ENCODE measurements around the gene LRRC1.

LRRC1 gene

DNA sequence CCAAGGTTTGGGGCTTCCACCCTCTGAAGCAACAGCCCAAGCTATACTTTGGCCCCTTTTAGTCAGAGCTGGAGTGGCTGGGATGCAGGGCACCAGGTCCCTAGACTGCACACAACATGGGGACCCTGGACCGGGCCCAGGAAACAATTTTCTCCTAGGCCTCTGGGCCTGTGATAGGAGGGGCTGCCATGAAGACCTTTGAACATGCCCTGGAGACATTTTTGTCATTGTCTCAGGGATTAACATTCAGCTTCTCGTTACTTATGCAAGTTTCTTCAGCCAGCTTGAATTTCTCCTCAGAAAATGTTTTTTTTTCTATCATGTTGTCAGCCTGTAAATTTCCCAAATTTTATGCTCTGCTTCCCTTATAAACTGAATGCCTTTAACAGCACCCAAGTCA is 82.3 kb downstream of the LRRC1 start:
- Mint-ChIP-seq H3K9me3 (peaks cover 2% of the 10 kb centered on the region), H3K27ac (no peak overlapping the region), H3K27me3 (no peaks in the 10 kb centered on the region), H3K36me3 (peaks cover 20% of the 10 kb centered on the region), H3K4me1 (no peaks in the 10 kb centered on the region), H3K4me3 (no peak overlapping the region)
- ATAC-seq (ENCODE audit: low read depth) (no peak), DNase-seq (ENCODE audit: low spot score in 2 of 2) (no peak)

DNA sequence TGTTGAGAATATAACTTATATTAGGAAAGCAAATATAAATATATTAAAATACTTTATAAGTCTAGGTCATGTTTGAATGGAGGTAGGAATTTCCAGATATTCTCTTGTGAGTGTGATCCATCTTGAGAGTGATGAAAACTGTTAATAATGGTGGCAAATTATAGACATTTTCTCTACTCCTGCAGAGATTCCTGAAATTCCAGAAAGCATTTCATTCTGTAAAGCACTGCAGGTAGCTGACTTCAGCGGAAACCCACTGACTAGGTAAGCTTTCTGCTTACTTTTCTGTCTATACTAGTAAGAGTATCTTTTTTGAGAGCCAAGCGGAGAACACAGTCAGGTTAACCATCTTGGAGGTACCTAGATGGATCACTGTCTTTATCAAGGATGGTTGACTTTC is 84.0 kb downstream of the LRRC1 start:
- no peak overlapping the region for H3K27ac Mint-ChIP-seq
- no peaks in the 10 kb centered on the region for H3K4me1 Mint-ChIP-seq
- no peak for DNase-seq (ENCODE audit: low spot score in 2 of 2)
- H3K9me3 Mint-ChIP-seq, result peaks cover 2% of the 10 kb centered on the region
- H3K4me3 Mint-ChIP-seq, result no peak overlapping the region
- H3K27me3 Mint-ChIP-seq, result no peaks in the 10 kb centered on the region
- ATAC-seq (ENCODE audit: low read depth), result no peak
- peaks cover 25% of the 10 kb centered on the region for H3K36me3 Mint-ChIP-seq

DNA sequence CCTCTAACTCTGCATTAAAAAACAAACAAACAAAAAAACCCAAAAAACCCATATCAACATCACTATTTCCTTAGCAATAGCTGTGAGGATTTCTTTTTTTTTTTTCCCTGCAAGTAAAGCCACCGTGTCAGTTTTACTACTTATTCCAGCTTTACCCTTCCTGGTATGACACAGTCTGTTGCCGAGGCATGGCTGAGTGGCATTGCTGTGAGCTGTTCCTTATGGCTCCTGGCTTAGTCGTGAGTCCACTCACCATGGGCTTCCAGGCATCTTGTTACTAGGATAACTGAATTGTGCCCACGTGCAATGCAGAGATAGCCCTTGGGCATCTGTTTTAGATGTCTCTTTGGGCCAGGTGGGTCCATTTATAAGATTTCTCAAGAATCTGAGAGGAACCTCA is 84.8 kb downstream of the LRRC1 start:
- Mint-ChIP-seq H3K4me3 (no peak overlapping the region), H3K9me3 (peaks cover 2% of the 10 kb centered on the region), H3K27me3 (no peaks in the 10 kb centered on the region), H3K36me3 (peaks cover 28% of the 10 kb centered on the region), H3K27ac (no peak overlapping the region), H3K4me1 (no peaks in the 10 kb centered on the region)
- DNase-seq (ENCODE audit: low spot score in 2 of 2) (no peak), ATAC-seq (ENCODE audit: low read depth) (no peak)

DNA sequence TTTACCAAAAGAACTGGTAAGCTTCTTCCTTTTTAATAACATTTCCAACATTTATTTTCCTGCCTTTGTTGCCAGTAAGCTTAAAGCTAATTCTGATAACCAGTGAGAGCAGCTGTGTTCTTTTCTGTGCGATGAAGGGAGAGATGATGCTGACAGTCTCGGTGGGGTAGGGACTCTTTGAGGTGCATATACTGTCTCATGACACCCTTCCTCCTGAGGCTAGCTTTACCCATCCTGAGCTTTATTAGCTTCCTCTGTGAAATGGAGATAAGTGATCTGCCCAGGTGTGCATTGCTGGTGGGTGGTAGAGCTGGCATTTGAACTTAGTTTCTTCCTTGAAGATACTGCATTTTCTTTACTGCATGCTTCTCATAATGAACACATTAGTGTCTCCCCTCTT is 92.5 kb downstream of the LRRC1 start:
- H3K4me1 Mint-ChIP-seq, result no peaks in the 10 kb centered on the region
- no peak for DNase-seq (ENCODE audit: low spot score in 2 of 2)
- ATAC-seq (ENCODE audit: low read depth), result no peak

DNA sequence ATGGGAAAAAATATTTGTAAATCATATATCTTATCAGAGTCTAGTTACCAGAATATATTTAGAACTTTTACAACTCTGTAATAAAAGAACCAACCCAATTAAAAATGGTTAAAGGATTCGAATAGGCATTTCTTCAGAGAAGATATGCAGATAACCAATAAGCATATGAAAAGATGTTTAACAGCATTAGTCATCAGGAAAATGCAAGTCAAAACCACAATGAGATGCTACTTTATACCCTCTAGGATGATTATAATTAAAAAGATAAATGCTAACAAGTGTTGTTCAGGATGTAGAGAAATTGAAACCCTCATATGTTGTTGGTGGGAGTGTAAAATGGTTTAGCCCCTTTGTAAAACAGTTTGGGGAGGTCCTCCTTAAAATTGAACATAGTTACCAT is 94.1 kb downstream of the LRRC1 start:
- Mint-ChIP-seq H3K4me1 (peaks cover 3% of the 10 kb centered on the region), H3K27ac (no peak overlapping the region), H3K36me3 (peaks cover 6% of the 10 kb centered on the region), H3K4me3 (no peak overlapping the region), H3K27me3 (no peaks in the 10 kb centered on the region), H3K9me3 (no peaks in the 10 kb centered on the region)
- DNase-seq (ENCODE audit: low spot score in 2 of 2), result no peak
- no peak for ATAC-seq (ENCODE audit: low read depth)

More for the DNA sequence above, 92.5 kb downstream of the LRRC1 start:
- no peak overlapping the region for H3K4me3 Mint-ChIP-seq
- H3K9me3 Mint-ChIP-seq, result no peaks in the 10 kb centered on the region
- peaks cover 15% of the 10 kb centered on the region for H3K36me3 Mint-ChIP-seq
- H3K27me3 Mint-ChIP-seq, result no peaks in the 10 kb centered on the region
- no peak overlapping the region for H3K27ac Mint-ChIP-seq

DNA sequence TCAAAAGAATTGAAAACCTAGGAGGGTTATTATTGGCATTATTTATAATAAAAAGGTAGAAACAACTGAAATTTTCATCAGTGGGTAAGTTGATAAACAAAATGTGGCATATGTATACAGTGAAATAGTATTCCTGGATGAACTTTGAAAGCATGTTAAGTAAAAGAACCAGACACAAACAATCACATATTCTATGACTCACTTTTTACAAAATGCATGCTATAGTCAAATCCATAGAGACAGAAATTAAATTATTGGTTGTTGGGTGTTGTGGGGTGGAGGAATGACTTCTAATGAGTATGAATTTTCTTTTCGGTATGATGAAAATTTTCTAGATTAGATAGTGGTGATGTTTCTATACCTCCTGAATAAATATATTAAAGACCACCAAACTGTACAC is 94.6 kb downstream of the LRRC1 start:
- H3K27me3 Mint-ChIP-seq, result no peaks in the 10 kb centered on the region
- H3K27ac Mint-ChIP-seq, result no peak overlapping the region
- H3K36me3 Mint-ChIP-seq, result peaks cover 7% of the 10 kb centered on the region
- H3K4me3 Mint-ChIP-seq, result no peak overlapping the region
- no peak for DNase-seq (ENCODE audit: low spot score in 2 of 2)
- no peak for ATAC-seq (ENCODE audit: low read depth)
- no peaks in the 10 kb centered on the region for H3K9me3 Mint-ChIP-seq
- peaks cover 3% of the 10 kb centered on the region for H3K4me1 Mint-ChIP-seq

DNA sequence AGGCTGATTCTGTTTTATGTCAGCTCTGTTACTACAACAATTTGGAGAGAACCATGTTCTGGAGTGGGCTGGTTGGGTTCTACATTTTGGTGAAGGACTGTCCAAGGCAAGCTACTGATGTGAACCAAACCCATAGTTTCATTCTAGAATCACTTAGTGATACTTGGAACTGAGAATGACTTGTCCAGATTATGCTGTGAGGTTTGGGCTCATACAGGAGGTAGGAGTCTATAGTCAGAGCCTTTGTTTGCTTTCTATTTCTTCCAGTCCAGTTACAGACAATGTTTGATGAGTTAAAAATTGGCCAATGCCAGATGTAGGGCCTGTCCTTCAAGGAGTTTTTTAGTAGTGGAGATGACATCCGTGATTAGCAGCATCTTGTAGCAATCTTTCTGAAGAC is 97.9 kb downstream of the LRRC1 start:
- no peak for DNase-seq (ENCODE audit: low spot score in 2 of 2)
- peaks cover 8% of the 10 kb centered on the region for H3K36me3 Mint-ChIP-seq
- no peaks in the 10 kb centered on the region for H3K9me3 Mint-ChIP-seq
- H3K4me1 Mint-ChIP-seq, result peaks cover 3% of the 10 kb centered on the region
- no peak overlapping the region for H3K27ac Mint-ChIP-seq
- H3K4me3 Mint-ChIP-seq, result no peak overlapping the region
- no peaks in the 10 kb centered on the region for H3K27me3 Mint-ChIP-seq
- ATAC-seq (ENCODE audit: low read depth), result no peak

- DNase-seq (ENCODE audit: low spot score in 2 of 2), result no peak
- no peaks in the 10 kb centered on the region for H3K9me3 Mint-ChIP-seq
- H3K36me3 Mint-ChIP-seq, result peaks cover 17% of the 10 kb centered on the region
- H3K27me3 Mint-ChIP-seq, result no peaks in the 10 kb centered on the region
- peaks cover 3% of the 10 kb centered on the region for H3K4me1 Mint-ChIP-seq
- no peak overlapping the region for H3K27ac Mint-ChIP-seq
- H3K4me3 Mint-ChIP-seq, result no peak overlapping the region
- ATAC-seq (ENCODE audit: low read depth), result no peak
Measured at GRCh38 chr6:53894091-53894490, 99.3 kb downstream of the LRRC1 start.

DNA sequence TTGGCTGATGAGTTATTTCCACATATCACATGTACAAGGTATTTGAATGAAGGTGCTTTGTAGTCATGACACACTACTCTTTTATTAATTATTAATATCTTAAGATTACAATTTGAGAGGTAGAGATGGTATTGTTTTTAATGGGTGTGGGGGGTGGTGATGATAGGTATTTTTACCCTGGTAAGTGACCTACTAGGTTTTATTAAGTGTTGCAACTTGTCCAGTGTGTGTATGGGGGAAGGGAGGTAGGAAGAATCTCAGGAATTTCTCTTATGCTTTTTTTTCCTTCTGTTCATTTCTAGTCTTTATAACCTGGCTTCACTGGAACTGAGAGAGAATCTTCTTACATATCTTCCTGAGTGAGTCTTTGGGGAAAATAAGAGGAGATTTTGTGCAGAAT is 101.4 kb downstream of the LRRC1 start:
- ATAC-seq (ENCODE audit: low read depth) (no peak), DNase-seq (ENCODE audit: low spot score in 2 of 2) (no peak)
- Mint-ChIP-seq H3K27ac (no peak overlapping the region), H3K4me3 (no peak overlapping the region), H3K36me3 (peaks cover 24% of the 10 kb centered on the region), H3K4me1 (peaks cover 3% of the 10 kb centered on the region), H3K27me3 (no peaks in the 10 kb centered on the region), H3K9me3 (no peaks in the 10 kb centered on the region)

DNA sequence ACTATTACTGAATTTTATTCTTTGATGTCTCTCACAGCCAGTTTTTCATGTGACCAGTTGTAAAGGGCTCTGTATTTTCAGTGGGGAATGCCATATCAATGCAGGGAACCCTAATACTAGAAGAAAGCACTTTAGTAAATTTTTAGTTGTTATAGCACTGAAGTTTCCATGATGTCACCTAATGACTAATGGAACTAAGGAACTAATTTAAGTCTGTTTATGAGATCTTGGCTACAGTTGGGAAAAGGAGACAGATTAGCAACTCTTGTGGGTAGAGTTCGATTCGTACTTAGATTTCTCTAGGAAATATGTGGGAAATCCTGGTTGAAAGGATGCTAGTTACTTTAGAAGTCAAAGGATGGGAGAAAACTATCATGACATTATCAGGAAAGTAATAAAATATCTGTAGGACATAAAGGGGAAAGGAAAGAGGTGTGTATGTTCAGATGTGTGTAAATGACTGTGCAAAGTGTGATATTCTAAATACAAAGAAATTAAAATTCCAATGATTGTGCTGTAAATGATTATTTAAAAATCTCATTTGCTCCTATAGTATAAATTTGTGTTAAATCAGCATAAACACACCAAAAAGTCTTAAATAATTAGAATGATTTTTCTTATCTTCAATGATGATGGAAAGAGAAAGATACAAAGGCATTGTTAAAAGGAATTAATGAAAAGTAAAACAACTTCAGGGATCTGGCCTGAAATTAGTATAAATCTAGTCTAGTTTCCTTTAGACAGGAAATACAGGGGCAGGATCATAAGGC is 103.4 kb downstream of the LRRC1 start:
- H3K27ac Mint-ChIP-seq, result no peak overlapping the region

GRCh38 chr6:53899512-53899911 is 104.7 kb downstream of the LRRC1 start:
- H3K4me1 Mint-ChIP-seq, result no peaks in the 10 kb centered on the region
- H3K9me3 Mint-ChIP-seq, result no peaks in the 10 kb centered on the region

More for the DNA sequence above, 103.4 kb downstream of the LRRC1 start:
- no peaks in the 10 kb centered on the region for H3K27me3 Mint-ChIP-seq
- ATAC-seq (ENCODE audit: low read depth) (no peak), DNase-seq (ENCODE audit: low spot score in 2 of 2) (no peak)
- peaks cover 30% of the 10 kb centered on the region for H3K36me3 Mint-ChIP-seq
- no peaks in the 10 kb centered on the region for H3K9me3 Mint-ChIP-seq
- H3K4me1 Mint-ChIP-seq, result no peaks in the 10 kb centered on the region
- H3K4me3 Mint-ChIP-seq, result no peak overlapping the region

GRCh38 chr6:53903357-53903756 is 108.6 kb downstream of the LRRC1 start:
- DNase-seq (ENCODE audit: low spot score in 2 of 2) (no peak), ATAC-seq (ENCODE audit: low read depth) (no peak)
- peaks cover 39% of the 10 kb centered on the region for H3K36me3 Mint-ChIP-seq
- H3K27me3 Mint-ChIP-seq, result no peaks in the 10 kb centered on the region
- H3K27ac Mint-ChIP-seq, result no peak overlapping the region
- H3K4me3 Mint-ChIP-seq, result no peak overlapping the region
- H3K4me1 Mint-ChIP-seq, result peaks cover 2% of the 10 kb centered on the region
- no peaks in the 10 kb centered on the region for H3K9me3 Mint-ChIP-seq

More at GRCh38 chr6:53899512-53899911, 104.7 kb downstream of the LRRC1 start:
- H3K36me3 Mint-ChIP-seq, result peaks cover 36% of the 10 kb centered on the region
- no peaks in the 10 kb centered on the region for H3K27me3 Mint-ChIP-seq
- ATAC-seq (ENCODE audit: low read depth) (no peak), DNase-seq (ENCODE audit: low spot score in 2 of 2) (no peak)
- H3K27ac Mint-ChIP-seq, result no peak overlapping the region
- H3K4me3 Mint-ChIP-seq, result no peak overlapping the region

GRCh38 chr6:53906103-53906502 is 111.3 kb downstream of the LRRC1 start:
- H3K27me3 Mint-ChIP-seq, result no peaks in the 10 kb centered on the region
- H3K36me3 Mint-ChIP-seq, result peaks cover 34% of the 10 kb centered on the region
- DNase-seq (ENCODE audit: low spot score in 2 of 2) (no peak), ATAC-seq (ENCODE audit: low read depth) (no peak)
- no peaks in the 10 kb centered on the region for H3K9me3 Mint-ChIP-seq
- H3K4me1 Mint-ChIP-seq, result peaks cover 2% of the 10 kb centered on the region
- H3K4me3 Mint-ChIP-seq, result no peak overlapping the region
- H3K27ac Mint-ChIP-seq, result no peak overlapping the region

DNA sequence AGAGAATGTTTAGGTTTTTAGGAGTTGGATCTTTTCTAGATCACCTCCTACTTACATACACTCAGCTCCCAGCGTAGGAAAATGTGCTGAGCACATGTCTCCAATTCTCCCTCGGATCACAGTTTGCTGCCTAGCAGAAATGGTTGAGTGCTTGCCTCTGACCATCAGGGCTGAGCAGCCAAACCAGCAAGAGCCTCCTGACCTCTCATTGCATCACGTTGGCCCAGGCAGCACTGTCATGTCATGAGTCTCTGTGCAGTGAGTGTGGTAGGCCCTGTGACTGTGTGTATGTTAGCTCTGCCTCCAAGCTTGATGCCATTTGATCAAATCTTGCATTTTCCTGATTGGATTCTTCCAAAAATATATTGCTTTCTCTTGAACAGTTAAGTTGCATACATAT is 112.0 kb downstream of the LRRC1 start:
- Mint-ChIP-seq H3K36me3 (peaks cover 29% of the 10 kb centered on the region), H3K4me1 (peaks cover 2% of the 10 kb centered on the region), H3K27ac (no peak overlapping the region), H3K27me3 (no peaks in the 10 kb centered on the region), H3K4me3 (no peak overlapping the region), H3K9me3 (no peaks in the 10 kb centered on the region)
- DNase-seq (ENCODE audit: low spot score in 2 of 2) (no peak), ATAC-seq (ENCODE audit: low read depth) (no peak)

DNA sequence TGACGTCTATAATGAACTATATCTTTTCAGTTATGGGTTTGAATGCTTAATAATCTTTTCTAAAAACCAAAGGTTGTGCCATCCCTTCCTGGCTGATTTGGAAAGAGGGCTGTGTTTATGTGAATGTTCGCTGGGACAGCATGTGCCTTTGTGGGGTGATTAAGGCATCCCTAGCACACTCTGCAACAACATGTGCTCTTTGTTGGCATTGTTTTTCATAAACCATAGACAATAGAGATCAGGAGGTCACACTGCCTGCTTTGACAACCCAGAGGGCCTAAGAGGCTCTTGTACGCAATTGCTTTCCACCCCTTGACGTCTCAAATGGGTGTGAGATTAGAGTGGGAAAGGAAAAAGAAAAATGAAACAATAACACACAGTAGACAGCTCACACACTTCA is 116.0 kb downstream of the LRRC1 start:
- H3K4me1 Mint-ChIP-seq, result no peaks in the 10 kb centered on the region
- peaks cover 28% of the 10 kb centered on the region for H3K36me3 Mint-ChIP-seq
- H3K4me3 Mint-ChIP-seq, result no peak overlapping the region
- H3K9me3 Mint-ChIP-seq, result no peaks in the 10 kb centered on the region
- no peaks in the 10 kb centered on the region for H3K27me3 Mint-ChIP-seq
- no peak overlapping the region for H3K27ac Mint-ChIP-seq
- DNase-seq (ENCODE audit: low spot score in 2 of 2) (no peak), ATAC-seq (ENCODE audit: low read depth) (no peak)

Data from memory B cell (primary cell).